Activated T-cell treated with anti-CD3 and anti-CD28 coated beads for 4 hours (primary cell): ENCODE measurements around the gene SLCO4A1.
"Not testable (repeated sequence)": the region's sequence is repeated elsewhere in the genome, so short reads cannot be mapped to it uniquely, and the experiment has no call there.

Experiments
- DNase-seq: peaks from one replicate; pipeline ENCODE4 v3.0.0-alpha.2; 2020

The SLCO4A1 gene

DNA sequence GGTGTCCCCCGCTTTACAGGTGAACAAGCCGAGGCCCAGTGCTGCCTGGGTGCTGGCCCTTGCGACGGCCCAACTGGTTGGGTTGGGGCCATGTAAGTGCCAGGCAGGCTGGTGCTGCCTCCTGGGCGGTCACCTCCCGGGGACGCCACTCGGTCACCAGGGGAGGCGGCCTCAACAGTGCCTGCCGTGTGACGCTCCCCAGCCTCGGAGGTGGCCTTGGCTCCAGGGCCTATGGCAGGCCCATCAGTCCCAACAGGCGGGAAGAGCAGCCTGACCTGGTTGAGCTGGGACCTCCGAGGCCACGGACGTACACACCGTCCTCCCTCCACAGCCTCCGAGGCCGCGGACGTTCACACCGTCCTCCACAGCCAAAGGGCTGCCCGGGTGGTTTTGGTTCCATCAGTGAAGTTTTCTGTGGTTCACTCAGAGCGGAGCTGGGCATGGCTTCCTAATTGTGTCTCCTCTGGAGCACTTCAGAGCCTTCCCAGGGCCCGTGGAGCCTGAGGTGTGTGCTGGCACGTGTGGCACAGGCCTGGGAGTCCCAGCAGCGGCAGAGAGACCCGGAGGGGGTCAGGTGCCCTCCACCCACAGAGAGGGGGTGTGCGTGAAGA lies 19.3 kb upstream of the SLCO4A1 start:
- DNase-seq, result no peak

GRCh38 chr20:62623488-62624324 lies 18.6 kb upstream of the SLCO4A1 start:
- peak; percentile 76 for DNase-seq

DNA sequence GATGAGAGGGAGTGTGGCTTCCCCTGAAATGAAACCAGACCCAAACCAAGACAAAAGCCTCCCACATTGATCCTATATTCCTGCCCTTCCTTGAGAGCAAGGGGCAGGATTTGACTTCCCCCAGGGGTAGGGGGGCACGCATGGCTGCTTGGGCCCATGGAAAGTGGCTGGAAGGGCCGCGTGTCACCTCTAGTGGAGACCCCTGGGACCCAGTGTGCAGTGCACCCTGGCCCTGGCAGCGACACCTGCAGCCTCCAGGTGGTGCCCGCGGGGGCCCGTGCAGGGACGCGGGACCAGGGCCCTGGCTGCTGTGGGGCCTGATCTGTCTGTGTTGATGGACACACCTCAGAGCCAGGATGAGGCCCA lies 18.0 kb upstream of the SLCO4A1 start:
- DNase-seq, result no peak

DNA sequence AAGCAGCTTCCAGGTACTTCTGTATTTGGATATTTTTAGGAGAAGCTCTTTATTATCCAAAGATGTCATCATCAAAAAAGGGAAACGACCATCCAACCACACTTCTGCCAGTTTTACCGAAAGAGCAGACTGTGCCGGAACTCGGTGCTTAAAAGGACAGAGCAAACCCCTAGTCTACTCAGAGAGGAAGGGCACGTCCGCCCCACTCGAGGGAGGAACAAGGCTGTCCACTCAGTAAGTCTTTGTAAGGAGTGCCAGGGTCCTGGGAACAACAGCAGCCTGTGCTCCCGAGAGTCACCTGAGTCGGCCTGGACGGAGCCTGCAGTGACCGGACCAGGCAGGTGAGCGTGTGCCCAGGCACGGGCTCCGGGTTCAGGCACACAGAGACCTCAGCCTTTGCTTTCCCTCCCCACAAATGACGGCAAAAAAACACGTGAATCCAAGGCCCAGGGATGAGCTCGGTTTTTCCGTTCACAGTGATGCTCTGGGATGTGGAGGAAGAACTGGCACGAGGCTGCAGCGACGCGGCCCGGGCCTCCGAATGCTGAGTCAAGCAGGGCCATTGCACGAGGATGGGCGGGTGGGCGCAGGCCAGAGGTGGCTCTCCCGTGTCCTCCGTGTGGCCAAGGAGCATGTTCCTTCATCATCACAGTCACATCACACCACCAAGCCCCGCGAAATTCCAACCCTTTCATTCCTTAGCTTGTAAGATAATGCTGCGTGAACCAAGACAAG lies 17.4 kb upstream of the SLCO4A1 start:
- no peak for DNase-seq

DNA sequence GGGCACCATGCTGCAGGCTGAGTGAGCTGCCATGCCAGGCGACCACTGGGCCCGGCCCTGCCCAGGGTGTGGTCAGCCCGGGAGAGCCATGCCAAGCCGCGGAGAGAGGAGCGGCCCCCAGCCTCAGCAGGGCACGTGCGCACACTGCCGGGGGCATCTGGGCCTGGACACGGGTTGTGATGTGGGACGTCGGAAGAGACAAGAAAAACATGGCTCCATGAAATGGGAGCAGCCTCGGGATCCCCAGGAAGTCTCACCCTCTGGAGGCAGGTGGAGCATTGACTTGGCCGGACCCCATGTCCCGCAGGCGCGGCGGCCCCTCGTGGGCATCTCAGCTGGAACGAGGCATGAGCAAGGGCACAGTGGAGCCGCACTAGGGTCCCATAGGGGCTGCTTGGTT lies 16.8 kb upstream of the SLCO4A1 start:
- DNase-seq, result no peak

GRCh38 chr20:62625921-62626547 lies 16.3 kb upstream of the SLCO4A1 start:
- no peak for DNase-seq

DNA sequence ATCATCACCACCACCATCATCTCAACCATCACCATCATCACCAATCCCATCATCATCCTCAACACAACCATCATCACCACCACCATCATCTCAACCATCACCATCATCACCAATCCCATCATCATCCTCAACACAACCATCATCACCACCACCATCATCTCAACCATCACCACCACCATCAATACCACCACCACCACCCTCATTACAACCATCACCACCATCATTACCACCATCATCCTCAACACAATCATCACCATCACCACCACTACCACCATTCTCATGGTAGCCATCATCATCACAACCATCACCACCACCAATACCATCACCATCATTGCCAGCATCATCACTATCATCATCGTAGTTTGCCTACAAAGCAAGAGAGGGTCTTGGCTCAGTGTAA lies 14.9 kb upstream of the SLCO4A1 start:
- not testable (repeated sequence) for DNase-seq

DNA sequence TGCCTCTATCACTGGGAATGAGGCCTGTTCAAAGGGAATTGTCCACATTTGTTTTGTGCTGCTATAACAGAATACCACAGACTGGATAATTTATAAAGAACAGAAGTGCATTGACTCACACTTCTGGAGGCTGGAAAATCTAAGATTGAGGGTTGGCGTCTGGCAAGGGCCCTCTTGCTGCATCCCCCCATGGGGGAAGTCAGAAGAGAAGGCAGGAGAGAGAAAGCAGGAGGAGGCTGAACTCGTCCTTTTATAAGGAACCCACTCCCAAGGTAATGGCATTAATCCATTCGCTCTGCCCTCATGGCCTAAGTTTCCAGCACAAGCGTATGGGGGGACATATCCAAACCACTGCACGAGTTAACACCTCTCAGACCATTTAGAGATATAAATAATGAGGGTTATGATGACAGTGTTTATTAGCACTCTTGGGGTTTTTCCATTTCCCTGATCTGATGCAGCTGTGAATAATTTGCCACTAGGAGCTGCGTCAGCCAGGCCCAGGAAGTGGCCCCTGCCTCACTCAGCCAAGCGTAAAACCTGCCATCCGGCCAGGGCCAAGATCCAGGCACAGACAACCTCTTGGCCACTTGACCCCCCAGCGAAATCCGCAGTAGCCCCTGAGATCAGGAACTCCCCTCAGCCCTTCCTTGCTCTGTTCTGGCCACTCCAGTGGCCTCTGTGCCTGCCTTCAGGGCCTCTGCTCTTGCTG lies 14.2 kb upstream of the SLCO4A1 start:
- no peak for DNase-seq

DNA sequence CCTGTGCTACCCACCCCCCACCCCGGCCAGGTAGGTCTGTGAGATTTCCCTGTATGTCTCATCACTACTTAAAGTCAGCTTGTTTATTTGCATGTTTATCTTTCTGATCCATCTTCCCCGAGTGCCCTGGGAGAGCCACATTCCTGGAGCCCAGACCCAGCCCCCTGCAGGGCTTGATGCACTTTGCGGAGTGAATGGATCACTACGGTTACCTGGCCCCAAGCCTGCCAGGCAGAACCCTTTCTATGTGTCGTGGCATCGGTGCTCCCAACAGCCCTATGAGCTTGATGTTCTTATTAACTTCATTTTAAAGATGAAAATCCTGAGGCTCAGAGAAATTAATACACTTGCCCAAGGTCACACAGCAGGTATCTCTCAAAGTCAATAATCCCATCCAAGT lies 13.6 kb upstream of the SLCO4A1 start:
- DNase-seq, result no peak

DNA sequence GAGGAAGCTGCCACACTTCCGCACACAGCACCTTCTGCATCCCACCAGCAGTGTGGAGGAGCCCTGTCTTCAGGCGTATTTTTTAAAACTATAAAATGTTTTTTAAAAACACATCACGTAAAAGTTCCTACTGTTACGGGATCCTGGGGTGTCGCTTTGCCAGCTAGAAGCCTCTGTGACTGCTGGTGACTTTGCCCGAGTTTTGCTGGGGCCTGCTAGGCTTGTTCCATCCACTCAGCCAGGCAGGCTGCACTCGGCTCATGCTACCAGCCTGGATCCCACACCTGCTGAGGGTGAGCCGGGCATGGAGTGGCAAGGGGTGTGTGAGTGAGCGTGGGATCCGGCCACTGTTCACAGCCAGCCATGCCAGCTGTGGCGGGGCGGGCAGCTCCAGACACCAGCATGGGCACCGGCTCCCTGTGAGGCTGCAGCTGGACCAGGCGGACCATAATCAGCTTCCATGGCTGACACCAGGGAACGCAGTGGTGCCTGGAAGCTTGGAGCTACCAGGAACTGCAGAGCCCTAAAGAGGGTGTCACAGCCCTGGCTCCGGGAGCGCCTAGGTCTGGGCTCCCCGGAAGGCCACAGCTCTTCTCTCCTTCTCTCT lies 12.3 kb upstream of the SLCO4A1 start:
- no peak for DNase-seq

DNA sequence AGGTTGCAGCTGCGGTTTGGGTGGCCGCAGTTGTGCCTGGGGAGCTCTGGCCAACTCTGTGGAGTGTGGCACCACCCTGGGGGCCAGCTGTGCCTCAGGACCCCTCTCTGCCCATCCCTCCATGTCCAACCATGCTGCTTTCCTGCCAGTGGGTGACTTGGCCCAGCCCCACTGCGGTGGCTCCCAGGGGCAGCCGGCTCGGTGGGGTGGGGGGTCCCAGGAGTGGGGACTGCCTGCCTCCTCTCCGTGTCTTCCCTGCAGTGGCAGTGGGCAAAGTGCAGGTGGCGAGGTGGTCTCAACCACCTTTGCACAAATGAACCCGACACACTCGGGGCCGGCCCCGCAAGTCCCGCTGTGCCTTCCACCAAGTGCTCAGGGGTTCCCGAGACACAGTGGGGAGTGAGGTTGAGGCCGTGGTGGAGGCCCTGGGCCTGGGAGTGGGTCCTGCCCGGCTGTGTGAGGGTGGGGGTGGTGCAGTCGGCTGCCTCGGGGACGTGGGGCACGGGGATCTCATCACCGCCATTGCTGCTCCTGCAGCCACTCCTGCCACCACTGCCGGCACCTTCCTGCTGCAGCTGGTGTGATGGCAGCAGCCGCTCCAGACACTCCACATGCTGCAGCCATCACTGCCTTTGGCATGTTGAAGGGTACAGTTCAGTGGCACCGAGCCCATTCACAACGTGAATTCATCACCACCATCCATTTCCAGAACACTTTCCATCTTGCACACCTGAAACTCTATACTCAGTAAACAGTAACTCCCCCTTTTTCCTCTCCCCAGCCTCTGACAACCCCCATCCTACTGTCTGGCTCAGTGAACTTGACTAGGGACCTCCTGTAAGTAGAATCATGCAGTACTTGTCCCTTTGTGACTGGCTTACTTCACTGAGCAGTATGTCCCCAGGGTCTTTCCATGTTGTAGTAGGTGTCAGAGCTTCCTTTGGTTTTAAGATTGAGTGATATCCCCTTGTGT lies 10.7 kb upstream of the SLCO4A1 start:
- DNase-seq, result no peak

DNA sequence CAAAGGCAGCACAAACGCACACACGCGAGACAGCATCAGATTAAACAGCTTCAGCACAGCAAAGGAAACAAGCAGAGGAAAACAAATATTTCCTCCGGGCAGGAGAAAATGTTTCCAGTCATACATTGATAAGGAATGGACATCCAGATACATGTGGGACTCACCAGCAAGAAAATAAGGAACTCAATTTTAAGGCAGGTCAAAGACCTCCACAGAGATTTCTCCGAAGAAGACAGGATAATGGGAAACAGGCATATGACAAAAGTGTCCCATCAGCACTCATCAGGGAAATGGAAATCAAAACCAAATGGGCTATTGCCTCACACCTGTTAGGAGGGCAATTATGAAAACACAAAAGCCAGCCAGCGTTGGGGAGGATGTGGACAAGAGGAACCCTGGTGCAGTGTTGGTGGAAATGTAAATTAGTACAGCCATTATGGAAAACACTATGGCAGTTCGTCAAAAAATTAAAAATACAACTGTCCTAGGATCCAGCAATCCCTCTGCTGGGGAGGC lies 9.7 kb upstream of the SLCO4A1 start:
- no peak for DNase-seq

DNA sequence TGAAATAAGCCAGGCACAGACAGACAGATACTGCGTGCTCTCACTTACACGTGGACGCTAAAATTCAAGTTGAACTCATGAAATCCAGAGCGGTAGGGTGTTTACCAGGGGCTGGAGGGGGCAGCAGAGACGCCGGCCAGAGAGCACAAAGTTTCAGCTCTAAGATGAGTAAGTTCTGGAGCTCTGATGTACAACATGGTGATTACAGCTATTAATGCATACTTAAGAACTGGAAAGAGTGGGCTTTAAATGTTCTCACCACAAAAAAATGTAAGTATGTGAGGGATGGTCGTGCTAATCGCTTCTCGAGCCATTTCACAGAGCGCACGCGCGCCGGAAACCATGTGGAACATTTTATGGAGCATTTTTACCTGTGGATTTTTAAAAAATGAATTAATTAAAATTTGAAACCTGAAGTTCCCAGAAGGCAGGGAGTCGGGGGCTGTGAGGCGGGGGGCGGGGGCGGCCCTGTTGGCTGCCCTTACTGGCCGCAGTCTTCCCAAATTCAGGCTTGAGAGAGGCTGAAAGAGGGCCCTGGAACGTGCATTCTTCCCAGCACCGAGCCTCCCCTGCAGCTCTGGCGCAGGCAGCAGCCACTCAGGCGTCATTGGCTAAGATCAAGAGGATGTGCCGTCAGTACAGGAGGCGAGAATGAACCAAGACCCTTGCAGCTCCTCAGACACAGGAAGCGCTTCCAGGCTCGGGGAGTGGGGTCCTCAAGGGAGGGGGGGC lies 8.5 kb upstream of the SLCO4A1 start:
- DNase-seq, result no peak

- no peak for DNase-seq
Measured at GRCh38 chr20:62634330-62634967, 7.9 kb upstream of the SLCO4A1 start.

DNA sequence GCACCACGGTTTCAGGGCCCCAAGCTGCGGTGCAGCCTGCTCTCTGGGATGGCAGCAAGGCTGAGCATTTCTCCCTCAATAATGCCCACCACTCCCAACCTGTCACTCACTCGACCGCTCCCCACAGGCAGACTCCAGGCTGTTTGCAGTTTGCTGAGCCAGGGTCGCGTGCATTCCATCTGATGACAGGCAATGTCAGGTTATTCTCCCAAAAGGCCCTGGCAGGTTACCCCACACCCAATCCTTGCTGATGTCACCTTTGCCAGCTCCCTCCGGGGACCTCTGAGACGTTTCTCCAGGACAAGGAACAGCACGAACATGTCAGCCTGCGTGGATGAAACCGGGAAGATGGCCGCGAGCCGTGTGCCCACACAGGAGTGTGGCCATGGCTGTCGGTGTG lies 7.1 kb upstream of the SLCO4A1 start:
- no peak for DNase-seq

DNA sequence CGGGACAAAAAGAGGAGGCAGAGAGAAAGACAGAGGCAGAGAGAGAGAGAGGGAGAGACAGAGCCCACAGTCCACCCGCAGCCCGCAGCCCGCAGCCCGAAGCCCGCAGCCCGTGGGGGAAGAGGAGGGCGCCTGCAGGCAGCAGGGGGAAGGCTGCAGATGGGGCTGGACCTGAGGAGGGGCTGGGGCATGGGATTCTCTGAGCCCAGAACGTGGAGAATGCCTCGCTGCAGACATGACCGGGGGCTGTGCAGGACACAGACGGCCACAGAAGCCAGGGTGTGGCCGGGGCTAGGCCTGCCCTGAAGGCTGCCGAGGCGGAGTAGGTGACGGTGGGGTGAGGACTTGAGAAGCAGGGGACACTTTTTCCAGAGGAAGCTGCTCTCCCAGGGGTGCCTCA lies 6.5 kb upstream of the SLCO4A1 start:
- no peak for DNase-seq

GRCh38 chr20:62636446-62636845 lies 5.9 kb upstream of the SLCO4A1 start:
- no peak for DNase-seq

DNA sequence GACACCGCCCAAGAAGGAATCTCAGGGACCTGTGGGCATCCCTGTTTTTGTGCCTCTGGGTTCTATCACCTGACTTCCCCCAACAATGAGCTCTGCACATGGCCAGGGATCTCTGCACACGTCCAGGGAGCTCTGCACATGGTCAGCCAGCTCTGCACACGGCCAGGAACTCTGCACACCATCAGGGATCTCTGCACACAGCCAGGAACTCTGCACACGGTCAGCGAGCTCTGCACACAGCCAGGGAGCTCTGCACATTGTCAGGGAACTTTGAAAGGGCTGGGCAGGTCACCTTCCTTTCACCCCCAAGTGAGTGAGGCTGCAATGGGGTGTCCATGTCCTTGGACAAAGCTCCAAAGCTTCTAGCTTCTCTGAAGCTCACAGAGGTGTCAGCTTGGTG lies 5.2 kb upstream of the SLCO4A1 start:
- DNase-seq, result no peak

GRCh38 chr20:62637521-62638054 lies 4.7 kb upstream of the SLCO4A1 start:
- no peak for DNase-seq
